ENCODE data around the gene SCAF11. TPM values are rescaled to one million over a fixed set of nuclear protein-coding genes. Genes with fewer than 3 reads are reported as not detected.
A peak's percentile ranks its signal among the peaks of the same experiment; 100 is the strongest.

Gene SCAF11
- total RNA-seq, 1 experiment from 2014 or later = 121 TPM

- Histone ChIP-seq H3K9me3 (ENCODE audit: low read depth, low read length, poor library complexity, severe bottlenecking) (no peaks in the 10 kb centered on the region), H3K36me3 (ENCODE audit: insufficient read depth, low read length, poor library complexity, severe bottlenecking) (peaks cover 13% of the 10 kb centered on the region), H3K27ac (ENCODE audit: low read depth, low read length, poor library complexity, severe bottlenecking) (no peak overlapping the region), H3K4me3 (ENCODE audit: low read depth, low read length, poor library complexity, severe bottlenecking) (no peak overlapping the region), H3K4me1 (ENCODE audit: insufficient read depth, low read length, poor library complexity, severe bottlenecking) (no peaks in the 10 kb centered on the region), H3K27me3 (replicated peaks; ENCODE audit: insufficient read depth, low read depth, low read length, poor library complexity) (no peaks in the 10 kb centered on the region)
- ChIA-PET CTCF (no interaction called here), POLR2A (ENCODE audit: low non-redundant PET) (no interaction called here)
- intact Hi-C loops (cut with micrococcal nuclease; ENCODE audit: unreplicated experiment) = no loop called here
- TF ChIP-seq, protein P1, sequence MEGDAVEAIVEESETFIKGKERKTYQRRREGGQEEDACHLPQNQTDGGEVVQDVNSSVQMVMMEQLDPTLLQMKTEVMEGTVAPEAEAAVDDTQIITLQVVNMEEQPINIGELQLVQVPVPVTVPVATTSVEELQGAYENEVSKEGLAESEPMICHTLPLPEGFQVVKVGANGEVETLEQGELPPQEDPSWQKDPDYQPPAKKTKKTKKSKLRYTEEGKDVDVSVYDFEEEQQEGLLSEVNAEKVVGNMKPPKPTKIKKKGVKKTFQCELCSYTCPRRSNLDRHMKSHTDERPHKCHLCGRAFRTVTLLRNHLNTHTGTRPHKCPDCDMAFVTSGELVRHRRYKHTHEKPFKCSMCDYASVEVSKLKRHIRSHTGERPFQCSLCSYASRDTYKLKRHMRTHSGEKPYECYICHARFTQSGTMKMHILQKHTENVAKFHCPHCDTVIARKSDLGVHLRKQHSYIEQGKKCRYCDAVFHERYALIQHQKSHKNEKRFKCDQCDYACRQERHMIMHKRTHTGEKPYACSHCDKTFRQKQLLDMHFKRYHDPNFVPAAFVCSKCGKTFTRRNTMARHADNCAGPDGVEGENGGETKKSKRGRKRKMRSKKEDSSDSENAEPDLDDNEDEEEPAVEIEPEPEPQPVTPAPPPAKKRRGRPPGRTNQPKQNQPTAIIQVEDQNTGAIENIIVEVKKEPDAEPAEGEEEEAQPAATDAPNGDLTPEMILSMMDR (conservative IDR thresholded peaks at IDR 0.05; ENCODE audit: low read depth, low read length) = no peak
- TF ChIP-seq EZH2 (IDR thresholded peaks at IDR 0.05; ENCODE audit: borderline replicate concordance, low read depth, low read length, poor library complexity, severe bottlenecking) = no peak
- DNase-seq (ENCODE audit: low spot score) = no peak
- BruUV-seq (replicated peaks) = no TSS peak
Observed at GRCh38 chr12:45970391-45970790, 20.0 kb downstream of the SCAF11 start.

DNA sequence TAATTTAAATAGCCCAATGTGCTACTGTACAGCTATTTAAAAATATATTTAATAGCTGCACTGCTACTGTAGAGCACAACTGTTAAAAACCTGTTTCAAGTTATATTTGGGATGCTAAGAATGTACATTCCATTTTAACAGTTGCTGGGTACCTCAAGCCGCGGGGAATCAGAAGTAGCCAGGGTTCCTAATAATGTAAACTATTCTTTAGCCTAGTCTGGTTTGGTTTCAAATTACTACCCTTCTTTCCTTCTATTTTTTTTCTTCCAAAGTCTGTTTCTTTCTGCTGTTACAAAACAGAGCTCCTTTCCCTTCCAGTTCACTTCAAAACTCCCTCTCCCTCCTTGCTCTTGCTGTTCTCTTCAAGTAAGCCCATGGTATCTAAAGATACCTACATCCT is 21.3 kb downstream of the SCAF11 start:
- peaks cover 13% of the 10 kb centered on the region for H3K36me3 ChIP-seq (ENCODE audit: insufficient read depth, low read length, poor library complexity, severe bottlenecking)
- POLR2A ChIA-PET (ENCODE audit: low non-redundant PET) = no interaction called here
- no peak for TF ChIP-seq EZH2 (IDR thresholded peaks at IDR 0.05; ENCODE audit: borderline replicate concordance, low read depth, low read length, poor library complexity, severe bottlenecking)
- TF ChIP-seq, protein P1 (conservative IDR thresholded peaks at IDR 0.05; ENCODE audit: low read depth, low read length) = no peak
- no peaks in the 10 kb centered on the region for H3K4me1 ChIP-seq (ENCODE audit: insufficient read depth, low read length, poor library complexity, severe bottlenecking)
- intact Hi-C loops (cut with micrococcal nuclease; ENCODE audit: unreplicated experiment) = no loop called here
- no peak overlapping the region for H3K4me3 ChIP-seq (ENCODE audit: low read depth, low read length, poor library complexity, severe bottlenecking)
- H3K27ac ChIP-seq (ENCODE audit: low read depth, low read length, poor library complexity, severe bottlenecking) = no peak overlapping the region
- no peak for DNase-seq (ENCODE audit: low spot score)
- CTCF ChIA-PET = no interaction called here
- no peaks in the 10 kb centered on the region for H3K27me3 ChIP-seq (replicated peaks; ENCODE audit: insufficient read depth, low read depth, low read length, poor library complexity)
- no TSS peak for BruUV-seq (replicated peaks)
- no peaks in the 10 kb centered on the region for H3K9me3 ChIP-seq (ENCODE audit: low read depth, low read length, poor library complexity, severe bottlenecking)

DNA sequence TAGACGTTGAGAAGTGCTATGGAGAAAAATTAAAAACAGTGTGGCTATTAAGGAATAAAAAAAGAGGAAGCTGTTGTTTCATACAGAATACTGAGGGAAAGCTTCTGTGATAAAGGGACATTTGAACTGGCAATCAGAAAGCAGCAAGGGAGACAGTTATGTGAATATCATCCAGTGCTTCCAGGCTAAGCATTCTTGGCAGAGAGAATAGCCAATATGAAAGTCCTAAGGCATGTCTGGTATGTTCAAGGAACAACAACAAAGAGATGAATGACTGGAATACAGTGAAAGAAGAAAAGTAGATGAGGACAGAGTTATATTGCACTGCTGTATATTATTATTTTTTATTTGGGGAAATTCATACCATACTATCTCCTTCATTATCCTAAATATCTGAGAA is 23.9 kb downstream of the SCAF11 start:
- H3K4me3 ChIP-seq (ENCODE audit: low read depth, low read length, poor library complexity, severe bottlenecking) = no peak overlapping the region
- POLR2A ChIA-PET (ENCODE audit: low non-redundant PET) = no interaction called here
- intact Hi-C loops (cut with micrococcal nuclease; ENCODE audit: unreplicated experiment) = no loop called here
- DNase-seq (ENCODE audit: low spot score) = peak; percentile 9
- CTCF ChIA-PET = no interaction called here
- TF ChIP-seq EZH2 (IDR thresholded peaks at IDR 0.05; ENCODE audit: borderline replicate concordance, low read depth, low read length, poor library complexity, severe bottlenecking) = no peak
- TF ChIP-seq, protein P1 (conservative IDR thresholded peaks at IDR 0.05; ENCODE audit: low read depth, low read length) = no peak
- peaks cover 30% of the 10 kb centered on the region for H3K36me3 ChIP-seq (ENCODE audit: insufficient read depth, low read length, poor library complexity, severe bottlenecking)
- H3K27ac ChIP-seq (ENCODE audit: low read depth, low read length, poor library complexity, severe bottlenecking) = no peak overlapping the region
- BruUV-seq (replicated peaks) = no TSS peak
- H3K4me1 ChIP-seq (ENCODE audit: insufficient read depth, low read length, poor library complexity, severe bottlenecking) = no peaks in the 10 kb centered on the region
- peaks cover 7% of the 10 kb centered on the region for H3K9me3 ChIP-seq (ENCODE audit: low read depth, low read length, poor library complexity, severe bottlenecking)
- H3K27me3 ChIP-seq (replicated peaks; ENCODE audit: insufficient read depth, low read depth, low read length, poor library complexity) = no peaks in the 10 kb centered on the region
